ENCODE measurements around the gene LSM14A.

DNA sequence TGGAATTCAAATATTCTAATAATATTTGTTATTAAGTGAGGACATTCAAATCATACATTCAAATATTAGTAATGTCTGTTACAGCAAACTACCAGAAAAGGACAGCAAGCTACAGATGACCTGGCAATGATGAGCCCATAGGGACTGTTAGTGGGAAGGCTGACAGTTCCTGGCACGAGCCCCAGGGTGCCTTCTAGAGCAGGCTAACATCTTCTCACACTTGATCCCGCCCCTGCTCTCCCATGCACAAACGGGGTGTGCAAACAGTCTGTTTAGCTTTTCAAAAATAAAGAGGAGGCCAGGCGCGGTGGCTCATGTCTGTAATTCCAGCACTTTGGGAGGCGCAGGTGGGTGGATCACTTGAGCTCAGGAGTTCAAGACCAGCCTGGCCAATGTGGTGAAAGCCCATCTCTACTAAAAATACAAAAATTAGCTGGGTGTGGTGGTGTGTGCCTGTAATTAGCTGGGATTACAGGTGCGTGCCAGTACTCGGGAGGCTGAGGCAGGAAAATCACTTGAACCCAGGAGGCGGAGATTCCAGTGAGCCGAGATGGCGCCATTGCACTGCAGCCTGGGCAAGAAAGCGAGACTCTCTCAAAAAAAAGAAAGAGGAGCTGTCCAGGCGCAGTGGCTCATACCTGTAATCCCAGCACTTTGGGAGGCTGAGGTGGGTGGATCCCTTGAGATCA lies 72.5 kb downstream of the LSM14A start:
- TF ChIP-seq, protein P1, sequence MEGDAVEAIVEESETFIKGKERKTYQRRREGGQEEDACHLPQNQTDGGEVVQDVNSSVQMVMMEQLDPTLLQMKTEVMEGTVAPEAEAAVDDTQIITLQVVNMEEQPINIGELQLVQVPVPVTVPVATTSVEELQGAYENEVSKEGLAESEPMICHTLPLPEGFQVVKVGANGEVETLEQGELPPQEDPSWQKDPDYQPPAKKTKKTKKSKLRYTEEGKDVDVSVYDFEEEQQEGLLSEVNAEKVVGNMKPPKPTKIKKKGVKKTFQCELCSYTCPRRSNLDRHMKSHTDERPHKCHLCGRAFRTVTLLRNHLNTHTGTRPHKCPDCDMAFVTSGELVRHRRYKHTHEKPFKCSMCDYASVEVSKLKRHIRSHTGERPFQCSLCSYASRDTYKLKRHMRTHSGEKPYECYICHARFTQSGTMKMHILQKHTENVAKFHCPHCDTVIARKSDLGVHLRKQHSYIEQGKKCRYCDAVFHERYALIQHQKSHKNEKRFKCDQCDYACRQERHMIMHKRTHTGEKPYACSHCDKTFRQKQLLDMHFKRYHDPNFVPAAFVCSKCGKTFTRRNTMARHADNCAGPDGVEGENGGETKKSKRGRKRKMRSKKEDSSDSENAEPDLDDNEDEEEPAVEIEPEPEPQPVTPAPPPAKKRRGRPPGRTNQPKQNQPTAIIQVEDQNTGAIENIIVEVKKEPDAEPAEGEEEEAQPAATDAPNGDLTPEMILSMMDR (IDR thresholded peaks at IDR 0.05), result no peak
- no peak for TF ChIP-seq POLR2AphosphoS5 (IDR thresholded peaks at IDR 0.05)
